H9 (cell line): ENCODE results near the gene HECTD1. TPM values are rescaled to one million over a fixed set of nuclear protein-coding genes. Genes with fewer than 3 reads are reported as not detected.

Experiments used
- DNase-seq: peaks from one replicate; pipeline ENCODE4 v3.0.0-alpha.2; 2017
- H2AFZ ChIP-seq: one replicate; pipeline ENCODE4 v1.6.1; 2013; ENCODE audit warnings: mild to moderate bottlenecking, low read length, control low read depth, moderate library complexity
- H2AK5ac ChIP-seq: 2 replicates; pipeline ENCODE4 v1.6.1; 2013; ENCODE audit warnings: low read length, control low read depth, mixed read lengths; ENCODE audit not compliant: insufficient read length
- H2BK120ac ChIP-seq: one replicate; pipeline ENCODE4 v1.6.1; 2013; ENCODE audit warnings: low read depth, mild to moderate bottlenecking, low read length, control low read depth, inconsistent platforms; ENCODE audit not compliant: poor library complexity, severe bottlenecking
- H2BK12ac ChIP-seq: 2 replicates; pipeline ENCODE4 v1.6.1; 2013; ENCODE audit warnings: low read length, control low read depth, mixed read lengths, low read depth; ENCODE audit not compliant: insufficient read length
- H2BK15ac ChIP-seq: 2 replicates; pipeline ENCODE4 v1.6.1; 2013; ENCODE audit warnings: low read depth, low read length, control low read depth
- H2BK20ac ChIP-seq: one replicate; pipeline ENCODE4 v1.6.1; 2013; ENCODE audit warnings: low read depth, mild to moderate bottlenecking, low read length, control low read depth, inconsistent platforms; ENCODE audit not compliant: poor library complexity, severe bottlenecking
- H2BK5ac ChIP-seq: 2 replicates; pipeline ENCODE4 v1.6.1; 2013; ENCODE audit warnings: low read length, control low read depth, mixed read lengths; ENCODE audit not compliant: insufficient read length
- H3K14ac ChIP-seq: 2 replicates; pipeline ENCODE4 v1.6.1; 2013; ENCODE audit warnings: low read length, control low read depth; ENCODE audit not compliant: insufficient read depth
- H3K18ac ChIP-seq: 2 replicates; pipeline ENCODE4 v1.6.1; 2013; ENCODE audit warnings: low read depth, mild to moderate bottlenecking, mixed read lengths, low read length, control low read depth; ENCODE audit not compliant: insufficient read length
- H3K23ac ChIP-seq: 2 replicates; pipeline ENCODE4 v1.6.1; 2013; ENCODE audit warnings: low read length, control low read depth, mixed read lengths, low read depth; ENCODE audit not compliant: insufficient read length
- H3K23me2 ChIP-seq: 2 replicates; pipeline ENCODE4 v1.6.1; 2013; ENCODE audit warnings: low read depth, mild to moderate bottlenecking, mixed read lengths, low read length, control low read depth; ENCODE audit not compliant: insufficient read length, poor library complexity, severe bottlenecking
- H3K27ac ChIP-seq: 2 replicates; pipeline ENCODE4 v1.5.1; 2013; ENCODE audit warnings: low read length, control low read depth, mixed read lengths, low read depth; ENCODE audit not compliant: insufficient read length
- H3K27me3 ChIP-seq: 2 replicates; pipeline ENCODE4 v1.6.1; 2013; ENCODE audit warnings: low read length, control low read depth, inconsistent platforms; ENCODE audit not compliant: insufficient read depth
- H3K4ac ChIP-seq: 2 replicates; pipeline ENCODE4 v1.6.1; 2013; ENCODE audit warnings: low read depth, mild to moderate bottlenecking, control low read depth, inconsistent platforms, low read length, moderate library complexity
- H3K4me1 ChIP-seq: 2 replicates; pipeline ENCODE4 v1.6.1; 2013; ENCODE audit warnings: low read length, control low read depth, inconsistent platforms; ENCODE audit not compliant: insufficient read depth
- H3K4me2 ChIP-seq: 2 replicates; pipeline ENCODE4 v1.6.1; 2013; ENCODE audit warnings: low read length, control low read depth, mixed read lengths; ENCODE audit not compliant: insufficient read length, insufficient read depth
- H3K56ac ChIP-seq: 2 replicates; pipeline ENCODE4 v1.6.1; 2013; ENCODE audit warnings: low read depth, mild to moderate bottlenecking, mixed read lengths, low read length, control low read depth; ENCODE audit not compliant: insufficient read length
- H3K79me1 ChIP-seq: 2 replicates; pipeline ENCODE4 v1.6.1; 2013; ENCODE audit warnings: low read depth, mild to moderate bottlenecking, moderate library complexity, low read length, control low read depth, inconsistent platforms; ENCODE audit not compliant: insufficient read depth, poor library complexity, severe bottlenecking
- H3K79me2 ChIP-seq: 2 replicates; pipeline ENCODE4 v1.6.1; 2013; ENCODE audit warnings: low read length, control low read depth, inconsistent platforms; ENCODE audit not compliant: insufficient read depth
- H3K9ac ChIP-seq: 2 replicates; pipeline ENCODE4 v1.6.1; 2013; ENCODE audit warnings: low read length, control low read depth, mixed read lengths; ENCODE audit not compliant: insufficient read length; ENCODE audit errors: extremely low read depth
- H3K9me3 ChIP-seq: one replicate; pipeline ENCODE4 v1.6.1; 2013; ENCODE audit warnings: low read depth, low read length, inconsistent platforms; ENCODE audit not compliant: control insufficient read depth
- H3T11ph ChIP-seq: one replicate; pipeline ENCODE4 v1.6.1; 2013; ENCODE audit warnings: mild to moderate bottlenecking, low read length, control low read depth, inconsistent platforms
- H4K20me1 ChIP-seq: one replicate; pipeline ENCODE4 v1.6.1; 2013; ENCODE audit not compliant: control insufficient read depth, insufficient read length, insufficient read depth
- H4K5ac ChIP-seq: 2 replicates; pipeline ENCODE4 v1.6.1; 2013; ENCODE audit warnings: low read depth, mild to moderate bottlenecking, mixed read lengths, low read length, control low read depth; ENCODE audit not compliant: insufficient read length
- H4K8ac ChIP-seq: replicated peaks from 2 replicates; pipeline ENCODE4 v1.6.1; 2013; ENCODE audit warnings: low read length, control low read depth, mixed read lengths, low read depth; ENCODE audit not compliant: insufficient read length
- H4K91ac ChIP-seq: 2 replicates; pipeline ENCODE4 v1.6.1; 2013; ENCODE audit warnings: low read depth, mild to moderate bottlenecking, moderate library complexity, mixed read lengths, low read length, control low read depth; ENCODE audit not compliant: insufficient read length
- H3K27ac Mint-ChIP-seq, 3 experiments: 2 replicates in 2 of 3; 3 replicates in 1 of 3; pipeline ENCODE4 v1.8.0; 2020 to 2021; ENCODE audit warnings: mixed read lengths in 3 of 3, mild to moderate bottlenecking in 1 of 3, moderate library complexity in 1 of 3
- H3K27me3 Mint-ChIP-seq: 2 replicates; pipeline ENCODE4 v1.8.0; 2021; ENCODE audit warnings: low read depth, mild to moderate bottlenecking, moderate library complexity, mixed read lengths
- H3K36me3 Mint-ChIP-seq, 3 experiments: 2 replicates in 2 of 3; 3 replicates in 1 of 3; pipeline ENCODE4 v1.8.0; 2020 to 2021; ENCODE audit warnings: low read depth in 3 of 3, mixed read lengths in 3 of 3; ENCODE audit not compliant: insufficient read depth in 1 of 3
- H3K4me1 Mint-ChIP-seq, 2 experiments: 2 replicates each; pipeline ENCODE4 v1.8.0; 2020; ENCODE audit warnings: mixed read lengths in 2 of 2
- H3K4me3 Mint-ChIP-seq, 2 experiments: 2 replicates in 1 of 2; 3 replicates in 1 of 2; pipeline ENCODE4 v1.8.0; 2020 to 2021; ENCODE audit warnings: mild to moderate bottlenecking in 2 of 2, mixed read lengths in 2 of 2, moderate library complexity in 1 of 2
- H3K9me3 Mint-ChIP-seq, 2 experiments: 2 replicates in 1 of 2; 3 replicates in 1 of 2; pipeline ENCODE4 v1.8.0; 2020; ENCODE audit warnings: mild to moderate bottlenecking in 2 of 2, mixed read lengths in 2 of 2, moderate library complexity in 1 of 2
- CTCF ChIP-seq: fragments of 200-600 bp; sonication (generic); conservative IDR thresholded peaks from 3 replicates; pipeline ENCODE4 v1.8.0; 2021; ENCODE audit warnings: antibody characterized with exemption, mild to moderate bottlenecking
- WGBS: extraction: QIAGEN DNeasy Blood & Tissue Kit; methylation state at CpG from one replicate; pipeline ENCODE4 v1.1.7; 2013; ENCODE audit warnings: missing lambda C conversion rate, low lambda C conversion rate, mixed read lengths; ENCODE audit not compliant: insufficient read length; ENCODE audit errors: extremely low coverage; 5-methylcytosine and 5-hydroxymethylcytosine counted together
- total RNA-seq: library from RNA; stranded (reverse); gene quantifications from 2 replicates; pipeline ENCODE4 v1.2.1, GENCODE V29; 2021

Gene HECTD1
- total RNA-seq, 1 experiment from 2014 or later = 135 TPM

GRCh38 chr14:31223331-31223730 is 15.7 kb upstream of the HECTD1 start:
- Histone ChIP-seq H3K14ac (no peak overlapping the region), H2AK5ac (no peak overlapping the region), H2BK20ac (no peak overlapping the region), H3K79me2 (no peaks in the 10 kb centered on the region), H2BK12ac (no peak overlapping the region), H3K56ac (no peak overlapping the region), H3K4ac (no peak overlapping the region), H2BK5ac (no peak overlapping the region), H2BK15ac (no peak overlapping the region), H4K91ac (no peak overlapping the region), H3K18ac (no peak overlapping the region), H4K5ac (no peak overlapping the region), H3T11ph (no peak overlapping the region), H3K27me3 (no peaks in the 10 kb centered on the region), H3K9me3 (no peaks in the 10 kb centered on the region), H2BK120ac (no peak overlapping the region), H3K23ac (no peak overlapping the region), H3K4me2 (no peak overlapping the region), H3K79me1 (no peaks in the 10 kb centered on the region), H3K9ac (no peak overlapping the region), H2AFZ (no peak overlapping the region), H3K23me2 (no peaks in the 10 kb centered on the region), H4K8ac (no peak overlapping the region), H3K4me1 (no peaks in the 10 kb centered on the region), H4K20me1 (no peaks in the 10 kb centered on the region), H3K27ac (no peak overlapping the region)
- no peak overlapping the region for H3K4me3 Mint-ChIP-seq
- DNase-seq = no peak
- H3K36me3 Mint-ChIP-seq = no peaks in the 10 kb centered on the region
- no peaks in the 10 kb centered on the region for H3K27me3 Mint-ChIP-seq
- TF ChIP-seq CTCF = no peak
- H3K27ac Mint-ChIP-seq = no peak overlapping the region
- H3K9me3 Mint-ChIP-seq = no peaks in the 10 kb centered on the region
- H3K4me1 Mint-ChIP-seq = no peaks in the 10 kb centered on the region
- no CpG with 5 or more reads among the region's 3 CpGs for WGBS
